Activated B cell treated with CpG ODN at 0.5 μM for 24 hours (primary cell): ENCODE data around the gene PRRC2A. TPM values are rescaled to one million over a fixed set of nuclear protein-coding genes. Genes with fewer than 3 reads are reported as not detected.

ENCODE experiments used
- ATAC-seq: fragments of 200-7000 bp; cut with Tn5 transposase; one replicate; pipeline ENCODE4 v1.10.0; 2021; ENCODE audit warnings: low read depth, mild to moderate bottlenecking, moderate library complexity
- CTCF ChIA-PET: fragments of 350-600 bp; sonication (Branson Sonifier 250); formaldehyde crosslinking; loops from one replicate; lab custom pipeline; 2021; ENCODE audit warnings: antibody characterized with exemption; lab: Charles Lee
- POLR2A ChIA-PET: fragments of 350-600 bp; sonication (Branson Sonifier 250); formaldehyde crosslinking; loops from one replicate; lab custom pipeline; 2021; ENCODE audit warnings: antibody characterized with exemption; lab: Charles Lee
- DNase-seq: peaks from one replicate; pipeline ENCODE4 v3.0.0; 2022
- H3K27ac Mint-ChIP-seq: one replicate; pipeline ENCODE4 v1.8.0; 2020; ENCODE audit warnings: mixed read lengths
- H3K27me3 Mint-ChIP-seq: one replicate; pipeline ENCODE4 v1.8.0; 2021; ENCODE audit warnings: mixed read lengths
- H3K36me3 Mint-ChIP-seq: one replicate; pipeline ENCODE4 v1.8.0; 2021; ENCODE audit warnings: low read depth, mixed read lengths
- H3K4me1 Mint-ChIP-seq: one replicate; pipeline ENCODE4 v1.8.0; 2021; ENCODE audit warnings: mixed read lengths
- H3K4me3 Mint-ChIP-seq: one replicate; pipeline ENCODE4 v1.8.0; 2020; ENCODE audit warnings: mild to moderate bottlenecking, mixed read lengths
- H3K9me3 Mint-ChIP-seq: one replicate; pipeline ENCODE4 v1.8.0; 2020; ENCODE audit warnings: mixed read lengths
- CTCF ChIP-seq: fragments of 200-600 bp; IDR thresholded peaks from one replicate; pipeline ENCODE4 v1.8.0; 2022; ENCODE audit warnings: antibody characterized with exemption, mild to moderate bottlenecking
- intact Hi-C: fragments of 100-400 bp; cut with micrococcal nuclease; formaldehyde crosslinking; loops from one replicate; pipeline ENCODE4 v1.15.1; 2024
- total RNA-seq: library from RNA; stranded (reverse); gene quantifications from 2 replicates; pipeline ENCODE4 v1.2.3, GENCODE V29; 2022

Gene PRRC2A
- total RNA-seq, 1 donor from 2014 or later, result 283 TPM

GRCh38 chr6:31609519-31610406 lies 10.8 kb upstream of the PRRC2A start:
- DNase-seq (no peak), ATAC-seq (no peak)
- H3K4me1 Mint-ChIP-seq, result peaks cover 13% of the 10 kb centered on the region
- POLR2A ChIA-PET, result interaction anchor here (0.6 to 1.3 kb wide), 4 partner anchors 48 to 1722 kb away, joined by 3 to 9 read pairs (median 4); partner anchors contain the start of gene DDX39B
- H3K9me3 Mint-ChIP-seq, result no peaks in the 10 kb centered on the region
- no peaks in the 10 kb centered on the region for H3K27me3 Mint-ChIP-seq
- no peak overlapping the region for H3K27ac Mint-ChIP-seq
- intact Hi-C loops, result no loop called here
- no peaks in the 10 kb centered on the region for H3K36me3 Mint-ChIP-seq
- H3K4me3 Mint-ChIP-seq, result no peak overlapping the region
- no peak for TF ChIP-seq CTCF
- CTCF ChIA-PET, result interaction anchor here (1.9 to 2.4 kb wide), 2 partner anchors 11 to 59 kb away, joined by 5 to 16 read pairs; no protein-coding TSS in a partner anchor

GRCh38 chr6:31610968-31611367 lies 9.5 kb upstream of the PRRC2A start:
- POLR2A ChIA-PET, result interaction anchor here (0.9 to 1.3 kb wide), 3 partner anchors 12 to 70 kb away, joined by 3 to 4 read pairs (median 3); partner anchors contain the start of gene DDX39B
- DNase-seq (no peak), ATAC-seq (no peak)
- H3K27ac Mint-ChIP-seq, result no peak overlapping the region
- CTCF ChIA-PET, result interaction anchor here (0.7 to 2.4 kb wide), 3 partner anchors 13 to 219 kb away, joined by 3 to 16 read pairs (median 4); partner anchors contain the start of genes HSPA1A and HSPA1L
- no peak overlapping the region for H3K4me3 Mint-ChIP-seq
- no peak for TF ChIP-seq CTCF
- H3K36me3 Mint-ChIP-seq, result no peaks in the 10 kb centered on the region
- no peaks in the 10 kb centered on the region for H3K9me3 Mint-ChIP-seq
- intact Hi-C loops, result no loop called here
- H3K27me3 Mint-ChIP-seq, result no peaks in the 10 kb centered on the region
- peaks cover 25% of the 10 kb centered on the region for H3K4me1 Mint-ChIP-seq

GRCh38 chr6:31614075-31614619 lies 6.4 kb upstream of the PRRC2A start:
- Mint-ChIP-seq H3K27me3 (no peaks in the 10 kb centered on the region), H3K9me3 (no peaks in the 10 kb centered on the region), H3K4me1 (peaks cover 34% of the 10 kb centered on the region), H3K36me3 (no peaks in the 10 kb centered on the region), H3K4me3 (no peak overlapping the region), H3K27ac (peak overlapping the region; percentile 80)
- ATAC-seq, result peak; percentile 61
- ChIA-PET CTCF (interaction anchor here (3.2 kb wide), 1 partner anchor 16 kb away, joined by 17 read pairs; no protein-coding TSS in a partner anchor), POLR2A (interaction anchor here (0.7 to 1.5 kb wide), 9 partner anchors 11 to 145 kb away, joined by 3 to 12 read pairs (median 5); partner anchors contain the start of genes BAG6, DDX39B and NCR3)
- intact Hi-C loops, result no loop called here
- no peak for TF ChIP-seq CTCF
- DNase-seq, result no peak

- peaks cover 40% of the 10 kb centered on the region for H3K4me1 Mint-ChIP-seq
- ATAC-seq, result peak; percentile 38
- no peak for DNase-seq
- intact Hi-C loops, result no loop called here
- peak within 1 kb of the TSS; percentile 80 for H3K27ac Mint-ChIP-seq
- CTCF ChIA-PET, result interaction anchor here (1.8 to 3.2 kb wide), 2 partner anchors 17 to 64 kb away, joined by 6 to 17 read pairs; no protein-coding TSS in a partner anchor
- peaks cover 1% of the 10 kb centered on the region for H3K9me3 Mint-ChIP-seq
- H3K36me3 Mint-ChIP-seq, result peaks cover under 1% of the 10 kb centered on the region
- H3K27me3 Mint-ChIP-seq, result no peaks in the 10 kb centered on the region
- TF ChIP-seq CTCF, result no peak
- H3K4me3 Mint-ChIP-seq, result peak within 1 kb of the TSS; percentile 44
- POLR2A ChIA-PET, result interaction anchor here (0.6 to 1.5 kb wide), 9 partner anchors 16 to 218 kb away, joined by 3 to 10 read pairs (median 4); partner anchors contain the start of genes BAG6, DDX39B and NCR3
Measured at GRCh38 chr6:31614684-31615578, 5.6 kb upstream of the PRRC2A start, which contains the start of gene AIF1. TSS of gene AIF1 (plus strand) at chr6:31615234. CDS start at chr6:31615330, 96 bp downstream.
